NCI-H2029 treated with DMSO at 0.1 percent for 48 hours (cell line): ENCODE measurements around the gene POTEF.
"Not testable (repeated sequence)": the region's sequence is repeated elsewhere in the genome, so short reads cannot be mapped to it uniquely, and the experiment has no call there.

Experiments
- DNase-seq: peaks from one replicate; lab custom pipeline; 2025; lab: John Stamatoyannopoulos, UW

Gene POTEF

DNA sequence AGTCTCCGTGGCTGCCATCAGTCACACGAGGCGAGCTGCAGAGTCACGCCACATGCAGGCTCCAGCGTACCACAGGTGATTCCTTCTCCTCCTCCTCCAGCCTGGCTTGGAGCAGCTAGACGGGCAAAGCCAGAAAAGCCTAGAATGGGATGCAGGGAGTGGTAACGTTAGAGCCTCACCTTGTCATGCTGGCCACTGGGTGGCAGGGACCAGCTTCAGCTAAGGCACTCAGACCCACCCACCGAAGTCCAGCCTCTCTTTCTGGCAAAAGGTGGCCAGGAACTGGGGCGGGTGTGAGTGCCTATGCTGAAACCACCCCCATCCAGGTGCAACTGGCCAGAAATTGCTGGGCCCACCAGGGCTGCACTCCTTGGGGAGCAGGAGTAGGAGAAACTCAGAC, 1.3 kb downstream of the POTEF start:
- not testable (repeated sequence) for DNase-seq

DNA sequence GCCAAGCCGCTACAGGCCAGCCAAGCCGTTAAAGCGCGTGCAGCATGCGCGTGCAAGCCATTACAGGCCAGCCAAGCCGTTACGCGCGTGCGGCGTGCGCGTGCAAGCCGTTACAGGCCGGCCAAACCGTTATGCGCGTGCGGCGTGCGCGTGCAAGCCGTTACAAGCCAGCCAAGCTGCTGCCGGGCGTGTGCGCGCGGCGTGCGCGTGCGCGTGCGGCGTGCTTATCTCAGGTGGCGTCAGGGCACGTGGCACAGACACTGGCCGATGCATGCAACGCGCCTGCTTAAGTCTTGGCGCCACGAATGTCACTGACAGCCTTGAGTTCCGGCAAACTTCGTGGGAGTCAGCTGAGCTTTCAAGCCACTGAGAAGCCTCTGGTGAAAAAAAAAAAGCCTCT, 8.1 kb downstream of the POTEF start:
- DNase-seq = not testable (repeated sequence)

DNA sequence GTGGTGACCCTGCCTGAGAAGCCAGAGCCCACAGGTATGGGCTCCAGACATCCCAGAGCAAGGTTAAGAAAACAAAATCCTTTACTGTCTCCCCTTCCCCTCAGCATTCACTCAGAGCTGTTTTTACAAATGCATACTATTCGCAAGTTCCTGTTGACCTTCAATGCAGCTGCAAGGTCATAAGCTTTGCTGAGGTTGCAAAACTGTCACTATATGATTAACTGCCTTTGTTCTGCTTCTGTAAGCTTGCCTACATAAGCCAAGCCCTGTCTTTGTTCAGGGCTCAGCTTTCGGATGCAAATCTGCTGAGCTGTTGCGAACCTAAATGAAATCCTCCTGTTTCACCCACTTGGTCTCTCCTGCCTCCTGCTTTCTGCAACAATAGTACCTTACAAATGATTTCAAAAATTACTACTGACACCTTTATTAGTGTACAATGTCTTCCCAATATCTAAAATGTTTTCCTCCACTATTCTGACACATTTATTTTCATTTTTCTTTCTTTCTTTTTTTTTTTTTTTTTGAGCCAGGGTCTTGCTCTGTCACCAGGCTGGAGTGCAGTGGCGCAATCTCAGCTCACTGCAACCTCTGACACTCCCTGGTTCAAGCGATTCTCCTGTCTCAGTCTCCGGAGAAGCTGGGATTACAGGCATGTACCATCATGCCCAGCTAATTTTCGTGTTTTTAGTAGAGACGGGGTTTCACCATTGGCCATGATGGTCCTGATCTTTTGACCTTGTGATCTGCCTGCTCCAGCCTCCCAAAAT, 26.2 kb downstream of the POTEF start:
- DNase-seq = not testable (repeated sequence)

DNA sequence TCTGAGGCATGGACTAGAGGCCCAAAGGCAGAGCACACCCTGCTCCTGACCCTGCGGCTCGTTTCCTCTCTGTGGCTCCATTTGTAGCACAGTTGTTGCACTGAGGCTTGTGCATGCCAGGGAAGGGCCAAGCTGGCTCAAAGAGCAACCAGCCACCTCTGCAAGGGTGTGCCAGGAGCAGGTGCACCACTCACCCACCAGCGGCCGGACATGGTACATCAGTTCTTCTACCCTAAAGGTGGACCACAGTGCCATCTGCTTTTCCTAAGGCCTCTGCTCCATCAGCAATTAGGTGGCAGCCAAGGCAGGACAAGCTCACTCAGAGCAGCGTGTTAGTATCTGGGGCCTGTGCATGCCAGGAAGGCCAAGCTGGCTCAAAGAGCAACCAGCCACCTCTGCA, 66.4 kb downstream of the POTEF start:
- DNase-seq = not testable (repeated sequence)

DNA sequence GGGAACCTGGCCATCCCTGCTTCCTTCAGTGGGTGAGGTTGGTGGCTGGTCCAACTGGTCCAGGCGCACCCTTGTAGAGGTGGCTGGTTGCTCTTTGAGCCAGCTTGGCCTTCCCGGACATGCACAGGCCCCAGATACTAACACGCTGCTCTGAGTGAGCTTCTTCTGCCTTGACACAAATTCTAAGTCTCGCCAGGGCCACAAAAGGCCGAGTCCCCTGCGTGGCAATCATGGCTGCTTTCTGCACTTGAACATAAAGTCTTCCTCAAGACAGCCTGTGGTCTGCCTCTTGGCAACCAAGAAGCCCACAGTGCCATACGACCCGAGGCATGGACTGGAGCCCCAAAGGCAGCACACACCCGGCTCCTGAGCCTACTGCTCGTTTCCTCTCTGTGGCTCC, 69.0 kb downstream of the POTEF start:
- DNase-seq = not testable (repeated sequence)

DNA sequence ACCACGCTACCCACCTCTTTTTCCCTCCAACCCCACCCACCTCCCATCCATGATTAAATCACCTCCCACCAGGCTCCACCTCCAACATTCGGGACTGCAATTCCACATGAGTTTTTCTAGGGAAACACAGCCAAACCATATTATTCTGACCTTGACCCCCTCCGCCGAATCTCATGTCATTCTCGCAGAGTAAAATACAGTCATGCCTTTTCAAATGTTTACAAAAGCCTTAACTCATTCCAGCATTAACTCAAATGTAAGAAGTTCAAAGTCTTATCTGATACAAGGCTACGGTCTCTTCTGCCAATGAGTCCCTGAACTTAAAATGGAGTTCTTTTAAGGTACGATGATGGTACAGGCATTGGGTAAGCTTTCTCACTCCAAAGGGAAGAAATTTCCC, 72.7 kb downstream of the POTEF start:
- DNase-seq = not testable (repeated sequence)

DNA sequence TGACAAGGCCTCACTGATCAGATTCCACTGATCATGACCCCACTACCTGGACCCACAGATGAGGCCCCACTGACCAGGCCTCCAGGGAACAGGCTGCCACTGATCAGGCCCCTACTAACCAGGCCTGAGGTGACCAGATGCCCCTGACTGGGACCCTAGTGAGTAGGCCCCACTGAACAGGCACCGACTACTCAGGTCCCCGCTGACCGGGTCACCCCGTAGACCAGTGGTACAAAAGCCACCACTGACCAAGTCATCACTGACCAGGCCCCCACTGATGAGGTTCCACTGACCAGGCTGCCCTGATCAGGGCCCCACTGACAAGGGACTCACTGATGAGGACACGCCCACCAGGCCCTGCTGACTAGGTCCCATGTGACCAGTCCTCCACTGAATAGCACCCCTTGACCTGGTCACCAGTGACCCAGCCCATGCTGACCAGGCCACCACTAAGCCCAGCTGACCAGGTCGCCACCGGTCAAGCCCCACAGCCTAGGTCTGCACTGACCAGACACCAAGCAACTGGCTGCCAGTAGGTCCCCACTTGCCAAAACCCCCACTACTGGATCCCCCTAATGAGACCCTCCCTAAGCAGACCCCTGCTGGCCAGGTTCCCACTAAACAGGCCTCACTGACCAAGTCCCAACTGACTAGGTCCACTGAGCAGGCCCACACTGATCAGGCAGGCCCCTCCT, 75.7 kb downstream of the POTEF start:
- not testable (repeated sequence) for DNase-seq

DNA sequence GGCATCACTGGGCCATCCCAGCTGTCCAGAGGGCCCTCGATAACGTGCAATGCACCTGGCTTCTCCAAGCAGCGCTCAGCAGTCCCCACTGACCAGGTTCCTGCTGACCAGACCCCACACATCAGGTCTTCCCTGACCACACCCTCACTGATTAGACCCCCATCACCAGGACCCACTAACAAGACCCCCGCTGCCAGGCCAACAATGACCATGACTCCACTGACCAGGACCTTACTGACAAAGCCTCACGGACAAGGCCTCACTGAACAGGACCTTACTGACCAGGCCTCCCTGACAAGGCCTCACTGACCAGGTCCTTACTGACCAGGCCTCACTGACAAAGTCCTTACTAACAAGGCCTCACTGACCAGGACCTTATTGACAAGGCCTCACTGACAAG, 76.6 kb downstream of the POTEF start:
- not testable (repeated sequence) for DNase-seq

DNA sequence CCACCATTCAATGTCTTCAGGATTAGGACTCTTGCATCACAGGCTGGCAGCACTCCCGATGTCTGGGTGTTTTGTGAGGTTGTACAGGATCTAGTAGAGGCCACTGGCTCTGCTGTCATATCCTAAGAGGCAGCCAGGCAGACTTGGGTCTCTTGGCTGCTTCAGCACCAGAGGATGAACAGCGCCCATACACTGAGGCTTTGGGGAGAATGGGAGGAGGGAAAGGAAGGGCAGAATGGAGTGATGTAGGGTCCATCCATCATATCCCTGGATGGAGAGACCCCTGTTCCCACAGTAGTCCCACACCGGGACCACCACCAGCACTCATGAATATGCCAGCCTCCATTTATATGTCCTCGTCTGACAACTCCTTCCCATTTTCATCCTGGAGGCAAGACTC, 80.6 kb downstream of the POTEF start:
- DNase-seq = not testable (repeated sequence)

DNA sequence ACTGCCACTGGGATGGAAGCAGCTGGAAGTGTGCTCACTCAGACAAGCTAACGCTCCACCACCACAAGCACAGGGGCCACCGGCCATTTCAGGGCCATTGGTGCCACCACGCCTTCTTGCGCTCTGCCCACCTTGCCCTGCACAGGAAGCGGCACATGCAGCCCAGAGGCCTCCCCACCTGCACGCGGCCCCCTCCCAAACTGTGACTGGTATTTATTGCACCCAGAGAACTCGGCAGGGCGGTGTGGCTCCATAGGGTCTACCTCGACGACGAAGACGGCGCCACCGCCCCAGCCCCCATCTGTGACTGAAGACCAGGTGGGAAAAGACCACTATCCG, 90.8 kb downstream of the POTEF start:
- DNase-seq = not testable (repeated sequence)

DNA sequence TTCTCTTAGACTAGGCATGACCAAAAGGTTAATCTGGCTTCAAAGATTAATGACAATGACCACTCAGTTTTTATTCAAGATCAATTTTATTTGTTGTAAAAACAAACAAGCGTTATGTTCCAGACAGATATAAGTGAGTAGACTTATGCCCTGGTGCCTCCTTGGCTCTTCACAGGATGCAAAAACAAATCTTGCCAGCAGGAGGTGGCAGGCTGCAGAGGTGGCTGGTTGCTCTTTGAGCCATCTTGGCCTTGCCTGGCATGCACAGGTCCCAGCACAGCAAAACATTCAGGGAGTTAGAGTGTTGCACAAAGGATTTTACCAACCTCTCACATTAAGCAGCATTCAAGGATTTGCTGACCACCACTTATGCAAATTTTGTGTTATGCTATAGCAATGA, 103.1 kb downstream of the POTEF start:
- not testable (repeated sequence) for DNase-seq
